WTC11 (cell line): ENCODE data around the gene IRX5.

Experiments used
- ZBTB21 ChIP-seq: sonication (generic); formaldehyde crosslinking; IDR thresholded peaks from 2 replicates; pipeline ENCODE4 v1.8.1; 2023; ENCODE audit warnings: mild to moderate bottlenecking, missing genetic modification reagents, borderline replicate concordance
- TF ChIP-seq, protein P1 (sequence below): sonication (generic); formaldehyde crosslinking; IDR thresholded peaks from 2 replicates; pipeline ENCODE4 v1.8.1; 2023; ENCODE audit warnings: mild to moderate bottlenecking, missing genetic modification reagents, borderline replicate concordance

GRCh38 chr16:54886078-54886477 lies 44.6 kb upstream of the IRX5 start:
- no peak for TF ChIP-seq ZBTB21 (CRISPR knock-in tag)
- TF ChIP-seq, protein P1, sequence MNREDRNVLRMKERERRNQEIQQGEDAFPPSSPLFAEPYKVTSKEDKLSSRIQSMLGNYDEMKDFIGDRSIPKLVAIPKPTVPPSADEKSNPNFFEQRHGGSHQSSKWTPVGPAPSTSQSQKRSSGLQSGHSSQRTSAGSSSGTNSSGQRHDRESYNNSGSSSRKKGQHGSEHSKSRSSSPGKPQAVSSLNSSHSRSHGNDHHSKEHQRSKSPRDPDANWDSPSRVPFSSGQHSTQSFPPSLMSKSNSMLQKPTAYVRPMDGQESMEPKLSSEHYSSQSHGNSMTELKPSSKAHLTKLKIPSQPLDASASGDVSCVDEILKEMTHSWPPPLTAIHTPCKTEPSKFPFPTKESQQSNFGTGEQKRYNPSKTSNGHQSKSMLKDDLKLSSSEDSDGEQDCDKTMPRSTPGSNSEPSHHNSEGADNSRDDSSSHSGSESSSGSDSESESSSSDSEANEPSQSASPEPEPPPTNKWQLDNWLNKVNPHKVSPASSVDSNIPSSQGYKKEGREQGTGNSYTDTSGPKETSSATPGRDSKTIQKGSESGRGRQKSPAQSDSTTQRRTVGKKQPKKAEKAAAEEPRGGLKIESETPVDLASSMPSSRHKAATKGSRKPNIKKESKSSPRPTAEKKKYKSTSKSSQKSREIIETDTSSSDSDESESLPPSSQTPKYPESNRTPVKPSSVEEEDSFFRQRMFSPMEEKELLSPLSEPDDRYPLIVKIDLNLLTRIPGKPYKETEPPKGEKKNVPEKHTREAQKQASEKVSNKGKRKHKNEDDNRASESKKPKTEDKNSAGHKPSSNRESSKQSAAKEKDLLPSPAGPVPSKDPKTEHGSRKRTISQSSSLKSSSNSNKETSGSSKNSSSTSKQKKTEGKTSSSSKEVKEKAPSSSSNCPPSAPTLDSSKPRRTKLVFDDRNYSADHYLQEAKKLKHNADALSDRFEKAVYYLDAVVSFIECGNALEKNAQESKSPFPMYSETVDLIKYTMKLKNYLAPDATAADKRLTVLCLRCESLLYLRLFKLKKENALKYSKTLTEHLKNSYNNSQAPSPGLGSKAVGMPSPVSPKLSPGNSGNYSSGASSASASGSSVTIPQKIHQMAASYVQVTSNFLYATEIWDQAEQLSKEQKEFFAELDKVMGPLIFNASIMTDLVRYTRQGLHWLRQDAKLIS (CRISPR knock-in tag), result no peak
